ENCODE measurements around the gene EFCAB6.

- TF ChIP-seq CTCF (IDR thresholded peaks at IDR 0.05) = no peak
- TF ChIP-seq RFX5 (IDR thresholded peaks at IDR 0.05) = no peak
- TF ChIP-seq POLR2A (IDR thresholded peaks at IDR 0.05; ENCODE audit: low read length) = no peak
These were observed 180.9 kb downstream of the EFCAB6 start for GRCh38 chr22:43631201-43631600.
